SH-SY5Y (cell line): ENCODE measurements around the gene SYCE3.

ENCODE experiments used
- GATA2 ChIP-seq: IDR thresholded peaks from 2 replicates; pipeline ENCODE4 v1.6.1; 2011; ENCODE audit warnings: mild to moderate bottlenecking, low read depth, low read length
- GATA3 ChIP-seq: IDR thresholded peaks from 2 replicates; pipeline ENCODE4 v1.6.1; 2011; ENCODE audit warnings: low read depth, mild to moderate bottlenecking, low read length, moderate library complexity

- TF ChIP-seq GATA3, result no peak
- TF ChIP-seq GATA2, result no peak
Measured at GRCh38 chr22:50531546-50531961, 31.2 kb downstream of the SYCE3 start.
